GM18526 (cell line): ENCODE results near the gene RBBP7.

Source experiments
- POLR2A ChIP-seq: IDR thresholded peaks from 3 replicates; pipeline ENCODE4 v1.6.1; 2011; ENCODE audit not compliant: insufficient read length; ENCODE audit errors: extremely low read depth

RBBP7 gene

DNA sequence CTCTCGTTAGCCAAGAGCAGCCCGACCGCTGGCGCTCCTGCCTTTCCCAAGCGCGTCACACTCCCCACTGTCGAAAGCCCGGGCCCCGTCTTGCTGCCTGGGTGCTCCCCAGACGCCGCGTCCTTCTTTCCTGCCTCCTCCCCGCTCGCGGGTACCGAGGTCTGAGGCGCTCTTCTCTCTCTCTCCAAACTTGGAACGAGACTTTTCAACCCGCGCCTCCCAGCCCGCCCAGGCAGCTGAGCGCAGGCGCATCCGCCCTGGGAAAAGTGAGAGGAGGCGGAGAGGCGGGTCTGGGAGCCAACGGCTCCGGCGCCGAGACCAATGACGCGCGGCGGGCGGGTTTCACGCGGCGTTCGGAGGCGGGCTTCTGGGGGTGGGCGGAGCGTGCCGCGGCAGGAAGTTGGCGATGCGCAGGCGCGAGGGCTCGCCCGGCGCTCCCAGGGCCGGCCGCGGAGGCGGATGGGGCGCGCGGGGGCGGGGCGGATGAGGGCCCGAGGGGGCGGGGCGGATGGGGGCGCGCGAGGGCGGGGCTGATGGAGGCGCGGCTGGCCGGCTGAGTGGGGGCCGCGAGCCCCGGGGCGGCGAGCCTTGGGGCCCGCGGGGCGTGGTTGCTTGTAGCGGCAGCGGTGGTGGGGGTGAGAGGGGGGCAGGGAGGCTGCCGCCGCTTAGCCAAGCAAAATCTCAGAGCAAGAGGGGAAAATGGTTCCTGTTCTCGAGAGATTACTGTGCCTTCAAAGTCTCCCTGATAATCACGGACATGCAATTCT lies at the start of gene RBBP7:
Gene RBBP7, minus strand, starts transcription at position 268 of the 767 bp plus-strand sequence. CDS start 309 bp downstream, outside the sequence.
- peak; percentile 66 for TF ChIP-seq POLR2A

DNA sequence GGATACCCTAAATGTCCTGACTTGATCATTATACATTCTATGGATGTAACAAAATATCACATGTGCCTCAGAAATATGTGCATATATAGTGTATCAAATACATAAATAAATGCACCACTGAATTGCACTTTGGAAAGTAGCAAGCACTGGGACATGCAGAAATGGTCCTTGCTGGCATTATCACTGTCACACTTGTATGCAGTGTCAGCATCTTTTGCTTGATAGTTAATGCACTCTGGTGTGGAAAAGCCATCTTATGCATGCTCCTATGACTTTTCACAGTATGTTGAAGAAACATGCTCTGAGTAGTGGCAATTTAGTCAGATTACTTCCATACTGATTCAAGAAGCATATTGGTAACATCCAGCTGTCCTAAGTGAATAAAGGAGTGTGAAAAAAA lies 48.8 kb upstream of the RBBP7 start:
- TF ChIP-seq POLR2A = no peak

DNA sequence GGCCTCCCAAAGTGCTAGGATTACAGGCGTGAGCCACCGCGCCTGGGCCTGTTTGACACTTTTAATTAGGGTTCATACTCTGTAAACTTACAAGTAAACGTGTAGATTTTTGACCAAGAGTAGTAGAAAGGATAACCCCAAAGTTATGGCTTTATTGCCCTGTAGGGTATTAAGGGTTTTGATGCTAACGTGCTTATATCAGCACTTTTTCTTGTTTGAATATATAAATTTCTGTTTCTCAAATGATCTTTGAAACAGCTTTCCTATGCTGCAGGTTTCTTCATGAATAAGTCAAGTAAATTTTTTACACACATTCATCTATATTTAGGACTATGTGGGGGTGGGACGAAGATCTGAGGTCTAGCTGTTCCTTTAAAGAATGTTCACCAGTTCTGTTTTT lies 47.0 kb upstream of the RBBP7 start:
- TF ChIP-seq POLR2A = no peak

DNA sequence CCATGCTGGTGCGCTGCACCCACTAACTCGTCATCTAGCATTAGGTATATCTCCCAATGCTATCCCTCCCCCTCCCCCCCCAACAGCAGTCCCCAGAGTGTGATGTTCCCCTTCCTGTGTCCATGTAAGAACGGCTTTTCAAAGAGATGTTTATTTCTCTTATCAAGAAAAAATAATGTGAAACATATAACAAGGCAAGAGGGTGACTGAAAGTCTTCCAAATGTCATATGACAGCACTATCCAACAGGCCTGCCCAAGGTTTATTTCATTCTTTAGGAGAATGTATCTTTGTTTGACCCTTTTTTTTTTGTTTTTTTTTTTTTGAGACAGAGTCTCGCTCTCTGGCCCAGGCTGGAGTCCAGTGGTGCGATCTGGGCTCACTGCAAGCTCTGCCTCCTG lies 46.4 kb upstream of the RBBP7 start:
- no peak for TF ChIP-seq POLR2A

- no peak for TF ChIP-seq POLR2A
Observed at GRCh38 chrX:16914058-16914457, 43.9 kb upstream of the RBBP7 start.

- TF ChIP-seq POLR2A = no peak
Observed at GRCh38 chrX:16910376-16910775, 40.2 kb upstream of the RBBP7 start.

DNA sequence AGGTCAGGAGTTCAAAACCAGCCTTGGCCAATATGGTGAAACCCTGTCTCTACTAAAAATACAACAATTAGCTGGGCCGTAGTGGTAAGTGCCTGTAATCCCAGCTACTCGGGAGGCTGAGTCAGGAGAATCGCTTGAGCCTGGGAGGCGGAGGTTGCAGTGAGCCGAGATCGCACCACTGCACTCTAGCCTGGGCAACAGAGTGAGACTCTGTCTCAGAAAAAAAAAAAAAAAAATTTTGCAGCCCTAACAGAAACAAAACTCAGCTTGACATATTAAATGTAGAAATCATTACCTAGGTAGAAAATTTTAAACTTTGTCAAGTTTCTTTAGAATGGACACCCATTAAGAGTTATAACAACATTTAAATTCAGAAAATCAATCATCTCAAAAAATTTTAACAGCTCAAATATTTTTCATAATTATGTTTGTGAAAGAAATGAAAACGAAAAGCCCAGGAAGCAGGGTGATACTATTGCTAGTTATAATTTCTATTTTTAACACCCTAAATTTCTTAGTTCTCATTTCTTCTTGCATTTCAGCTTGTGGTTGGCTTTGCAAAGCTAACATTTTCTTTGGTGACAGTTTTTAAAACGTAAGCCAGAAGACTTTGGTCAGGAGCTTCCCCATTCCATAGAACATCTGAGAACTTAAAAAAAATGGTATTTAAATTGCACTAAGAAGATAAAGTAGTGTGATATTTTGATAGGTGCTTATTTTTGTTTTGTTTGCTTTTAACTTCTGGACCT lies 33.3 kb upstream of the RBBP7 start:
- TF ChIP-seq POLR2A = no peak

- no peak for TF ChIP-seq POLR2A
Observed at GRCh38 chrX:16897445-16897844, 27.3 kb upstream of the RBBP7 start.

DNA sequence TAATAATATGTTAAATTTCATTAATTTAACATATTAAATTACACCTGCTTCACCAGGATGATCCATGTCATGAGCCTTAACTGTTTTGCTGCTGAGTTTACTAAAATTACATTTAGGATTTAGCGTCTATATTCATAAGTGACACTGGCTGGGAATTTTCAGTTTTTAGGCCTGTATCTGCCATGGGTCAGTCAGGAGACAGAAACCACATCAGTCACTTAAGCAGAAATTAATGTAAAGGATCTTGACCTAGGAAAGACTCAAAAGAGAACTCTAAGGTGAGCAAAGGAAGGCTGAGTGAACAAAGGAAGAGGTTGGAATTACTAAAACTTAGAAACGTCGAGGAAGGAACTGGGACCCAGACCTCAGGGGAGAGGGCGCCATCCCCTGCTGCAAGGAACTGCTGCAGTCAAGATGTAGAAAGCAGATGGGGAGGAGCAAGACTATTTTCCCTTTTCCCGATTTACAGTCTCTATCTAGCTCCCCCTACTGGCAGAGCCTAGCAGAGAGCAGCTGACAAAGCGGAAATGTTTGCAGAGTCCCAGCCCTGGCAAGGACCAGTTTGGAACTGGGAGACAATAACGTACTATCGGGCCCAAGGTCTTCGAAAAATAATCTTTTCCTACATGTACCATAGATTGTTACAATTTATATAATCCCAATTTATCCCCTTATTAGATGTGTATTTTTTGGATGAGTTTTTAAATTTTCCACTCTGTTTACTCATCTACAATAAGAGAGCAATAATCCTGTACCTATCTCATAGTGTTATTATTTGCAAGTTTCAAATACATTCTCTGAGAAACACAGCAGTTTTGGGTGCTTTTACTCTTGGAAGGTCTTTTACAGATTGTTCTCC lies 22.6 kb upstream of the RBBP7 start:
- TF ChIP-seq POLR2A = no peak

GRCh38 chrX:16885628-16886027 lies 15.5 kb upstream of the RBBP7 start:
- TF ChIP-seq POLR2A = no peak

DNA sequence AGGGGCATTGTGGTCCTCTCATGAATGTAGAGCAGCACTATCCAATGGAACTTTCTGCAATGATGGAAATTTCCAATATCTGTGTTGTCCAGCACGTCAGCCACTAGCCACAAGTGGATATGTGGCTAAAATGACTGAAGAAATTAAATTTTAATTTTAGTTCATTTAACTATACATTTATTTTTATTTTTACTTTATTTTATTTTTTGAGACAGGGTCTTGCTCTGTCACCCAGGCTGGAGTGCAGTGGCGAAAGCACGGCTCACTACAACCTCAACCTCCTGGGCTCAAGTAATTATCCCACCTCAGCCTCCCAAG lies 13.3 kb upstream of the RBBP7 start:
- no peak for TF ChIP-seq POLR2A

DNA sequence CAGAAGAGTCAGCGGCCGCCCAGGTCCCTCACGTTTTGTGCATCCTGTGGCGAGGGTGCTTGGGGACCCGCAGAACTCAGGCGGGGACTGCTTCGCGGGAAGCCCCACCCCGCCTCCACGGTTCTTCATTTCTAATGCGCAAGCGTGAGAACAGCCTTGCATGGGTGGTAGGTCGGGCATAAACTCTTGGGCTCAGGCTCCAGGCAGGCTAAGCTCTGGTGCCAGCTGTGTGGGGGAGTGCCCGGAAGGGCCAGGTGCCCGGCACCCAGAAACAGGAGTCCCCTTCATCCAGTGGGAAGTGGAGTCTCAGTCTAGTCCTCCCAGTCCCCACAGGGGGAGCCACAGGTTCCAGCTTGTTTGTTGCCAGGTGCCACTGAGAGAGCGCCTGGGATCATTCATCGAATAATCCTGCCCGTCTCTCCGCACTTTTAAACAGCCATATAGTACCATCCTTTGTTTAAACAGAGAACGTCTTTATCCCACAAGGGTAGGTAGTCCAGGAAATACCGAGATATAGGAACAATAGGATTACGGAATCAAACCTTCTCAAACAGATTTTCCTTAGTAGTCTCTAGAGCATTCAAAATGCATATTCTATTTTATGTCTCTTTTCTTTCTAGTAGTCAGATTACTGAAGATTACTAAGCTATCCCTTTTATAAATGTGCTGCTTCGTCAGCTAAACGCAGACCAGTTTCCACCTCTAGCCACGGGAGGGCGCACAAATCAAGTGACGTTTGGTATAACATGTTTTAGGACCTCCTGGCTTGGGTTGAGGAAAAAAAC lies 12.7 kb upstream of the RBBP7 start:
- no peak for TF ChIP-seq POLR2A

DNA sequence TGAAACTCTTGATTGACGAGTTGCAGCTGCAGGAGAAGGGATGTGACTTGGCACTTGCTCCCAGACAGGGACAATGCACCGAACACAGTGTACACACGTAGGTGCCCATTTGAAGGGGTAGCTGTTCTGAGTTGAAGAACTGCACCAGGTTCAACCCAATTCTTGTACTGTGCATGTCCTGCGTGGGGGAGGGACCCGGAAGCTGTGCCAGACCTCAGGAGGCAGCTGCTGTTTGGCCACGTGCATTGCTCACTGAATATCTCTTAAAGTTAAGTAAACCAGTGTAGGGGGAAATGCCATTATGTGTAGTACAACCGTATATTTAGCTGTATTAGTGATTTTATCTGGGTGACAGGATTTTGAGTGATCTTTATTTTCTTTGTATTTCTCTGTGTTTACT lies 12.0 kb upstream of the RBBP7 start:
- no peak for TF ChIP-seq POLR2A

DNA sequence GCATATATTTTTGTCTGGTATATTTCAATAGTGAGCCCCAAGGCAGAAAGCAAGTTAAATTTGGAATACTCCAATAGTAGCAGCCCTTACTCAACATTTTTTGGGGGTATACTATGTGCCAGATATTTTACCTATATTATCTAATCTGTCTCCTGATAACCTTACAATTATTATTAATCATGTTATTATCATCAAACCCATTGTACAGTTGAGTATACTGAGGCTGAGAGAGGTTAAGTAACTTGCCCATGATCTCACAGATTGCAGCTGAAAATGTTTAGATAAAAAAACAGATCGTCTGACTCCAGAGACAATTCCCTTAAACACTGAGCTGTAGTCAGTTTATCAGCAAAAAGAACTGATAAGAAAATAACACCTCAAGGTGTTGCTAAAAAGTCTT lies 6.5 kb upstream of the RBBP7 start:
- TF ChIP-seq POLR2A = no peak
